ENCODE data around the gene PPP2R2D.

- no peak for TF ChIP-seq FOXA1 (IDR thresholded peaks at IDR 0.05)
- TF ChIP-seq NFRKB (IDR thresholded peaks at IDR 0.05) = no peak
- TF ChIP-seq ARNT (IDR thresholded peaks at IDR 0.05) = no peak
Observed at GRCh38 chr10:131852823-131853609, 47.8 kb upstream of the PPP2R2D start.
